LNCaP clone FGC (cell line): ENCODE measurements around the gene NRXN2.

Experiments
- DNase-seq: peaks from one replicate; pipeline ENCODE4 v3.0.0-alpha.2; 2011; ENCODE audit warnings: low read depth
- H3K4me3 ChIP-seq: 2 replicates; pipeline ENCODE4 v1.5.1; 2011; ENCODE audit warnings: mild to moderate bottlenecking, low read depth, low read length, control low read depth
- TF ChIP-seq, protein P1 (sequence below): IDR thresholded peaks from 2 replicates; pipeline ENCODE4 v1.5.1; 2012; ENCODE audit warnings: mild to moderate bottlenecking; ENCODE audit not compliant: control insufficient read depth, insufficient read depth; ENCODE audit errors: extremely low read depth

Gene NRXN2

DNA sequence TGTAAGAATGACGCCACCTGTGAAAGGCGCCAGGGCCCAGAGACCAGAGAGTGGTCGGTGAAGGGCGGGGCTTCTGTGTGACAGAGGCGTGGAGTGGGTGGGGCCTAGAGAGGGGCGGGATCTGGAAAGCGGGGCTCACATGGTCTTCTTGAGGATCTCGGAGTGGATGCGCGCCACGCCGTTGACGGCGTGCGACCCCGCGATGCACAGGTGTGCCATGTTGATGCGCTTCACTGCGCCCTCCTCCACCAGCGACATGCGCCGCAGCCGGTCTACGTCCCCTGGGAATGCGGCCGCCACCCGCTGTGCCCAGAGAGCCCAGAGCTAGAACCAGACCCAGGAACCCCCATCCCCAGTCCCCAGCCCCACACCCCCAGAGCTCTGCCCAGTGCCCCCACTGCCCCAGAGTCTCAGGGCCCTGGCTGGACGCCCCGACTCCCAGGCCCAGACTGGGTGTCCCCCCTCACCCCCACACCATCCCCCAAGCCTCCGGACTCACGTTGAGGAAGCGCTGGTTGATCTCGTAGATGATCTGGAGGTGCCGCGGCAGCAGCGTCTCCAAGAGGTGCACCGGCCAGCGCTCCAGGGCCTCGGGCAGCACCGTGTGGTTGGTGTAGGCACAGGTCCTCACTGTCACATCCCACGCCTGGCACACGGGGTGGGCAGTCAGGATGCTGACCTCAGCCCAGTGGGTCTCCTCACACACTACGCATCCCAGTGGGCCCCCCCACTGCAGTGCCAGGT, 30.6 kb upstream of the NRXN2 start:
- TF ChIP-seq, protein P1, sequence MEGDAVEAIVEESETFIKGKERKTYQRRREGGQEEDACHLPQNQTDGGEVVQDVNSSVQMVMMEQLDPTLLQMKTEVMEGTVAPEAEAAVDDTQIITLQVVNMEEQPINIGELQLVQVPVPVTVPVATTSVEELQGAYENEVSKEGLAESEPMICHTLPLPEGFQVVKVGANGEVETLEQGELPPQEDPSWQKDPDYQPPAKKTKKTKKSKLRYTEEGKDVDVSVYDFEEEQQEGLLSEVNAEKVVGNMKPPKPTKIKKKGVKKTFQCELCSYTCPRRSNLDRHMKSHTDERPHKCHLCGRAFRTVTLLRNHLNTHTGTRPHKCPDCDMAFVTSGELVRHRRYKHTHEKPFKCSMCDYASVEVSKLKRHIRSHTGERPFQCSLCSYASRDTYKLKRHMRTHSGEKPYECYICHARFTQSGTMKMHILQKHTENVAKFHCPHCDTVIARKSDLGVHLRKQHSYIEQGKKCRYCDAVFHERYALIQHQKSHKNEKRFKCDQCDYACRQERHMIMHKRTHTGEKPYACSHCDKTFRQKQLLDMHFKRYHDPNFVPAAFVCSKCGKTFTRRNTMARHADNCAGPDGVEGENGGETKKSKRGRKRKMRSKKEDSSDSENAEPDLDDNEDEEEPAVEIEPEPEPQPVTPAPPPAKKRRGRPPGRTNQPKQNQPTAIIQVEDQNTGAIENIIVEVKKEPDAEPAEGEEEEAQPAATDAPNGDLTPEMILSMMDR: no peak
- H3K4me3 ChIP-seq: no peak overlapping the region
- no peak for DNase-seq

DNA sequence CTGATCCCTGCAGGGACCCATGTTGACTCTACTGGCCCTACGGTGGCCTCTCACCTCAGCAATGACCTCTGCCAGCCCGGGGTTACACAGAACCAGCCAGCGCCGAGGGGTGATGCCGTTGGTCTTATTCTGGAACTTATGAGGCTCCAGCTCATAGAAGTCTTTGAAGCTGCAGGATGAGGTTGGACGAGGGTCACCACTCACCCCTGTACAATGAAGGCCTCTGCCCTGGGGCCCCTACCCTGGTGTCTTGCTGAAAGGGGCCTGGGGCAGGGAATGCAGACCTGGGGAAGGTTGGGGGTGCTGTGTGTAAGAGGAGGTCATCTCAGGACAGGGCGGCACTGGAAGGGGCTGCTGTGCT, 30.0 kb upstream of the NRXN2 start:
- TF ChIP-seq, protein P1: no peak
- no peak for DNase-seq
- H3K4me3 ChIP-seq: no peak overlapping the region

DNA sequence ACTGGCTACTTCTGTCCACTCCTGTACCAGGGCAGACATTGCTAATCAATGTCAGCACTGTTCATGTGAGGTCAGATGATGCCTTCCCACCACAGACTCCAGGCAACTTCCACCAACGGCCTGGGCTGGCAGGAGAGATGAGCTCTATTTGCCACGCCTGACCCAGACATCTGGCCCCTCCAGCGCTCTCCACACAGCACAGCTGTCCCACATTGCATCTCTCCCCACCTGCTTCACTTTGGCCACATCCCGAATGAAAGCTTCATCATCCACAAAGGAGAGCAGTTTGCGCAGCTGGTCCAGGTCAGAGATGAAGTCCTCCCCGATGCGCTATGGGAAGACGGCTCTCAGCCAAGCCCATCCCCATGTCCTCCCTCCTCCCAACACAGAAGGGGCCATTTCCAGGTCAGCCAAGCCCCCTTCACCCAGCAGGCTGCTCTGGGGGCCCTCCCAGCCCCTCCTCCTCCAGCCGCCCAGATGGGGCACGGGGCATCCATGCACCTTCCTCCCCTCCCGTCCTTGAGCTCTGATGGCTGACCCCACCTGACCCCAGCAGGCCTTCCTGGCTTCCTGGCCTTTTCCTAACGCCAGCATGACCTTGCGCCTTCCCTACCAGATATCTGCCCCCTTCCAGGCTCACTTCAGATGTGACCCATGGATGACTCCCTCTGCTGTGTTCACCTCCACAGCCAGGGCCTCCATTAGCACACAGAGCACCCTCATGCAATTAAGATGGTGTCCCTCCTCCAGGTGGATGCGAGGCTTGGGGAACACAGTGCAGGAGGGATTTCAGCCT, 29.4 kb upstream of the NRXN2 start:
- TF ChIP-seq, protein P1: no peak
- no peak for DNase-seq
- H3K4me3 ChIP-seq: no peak overlapping the region

DNA sequence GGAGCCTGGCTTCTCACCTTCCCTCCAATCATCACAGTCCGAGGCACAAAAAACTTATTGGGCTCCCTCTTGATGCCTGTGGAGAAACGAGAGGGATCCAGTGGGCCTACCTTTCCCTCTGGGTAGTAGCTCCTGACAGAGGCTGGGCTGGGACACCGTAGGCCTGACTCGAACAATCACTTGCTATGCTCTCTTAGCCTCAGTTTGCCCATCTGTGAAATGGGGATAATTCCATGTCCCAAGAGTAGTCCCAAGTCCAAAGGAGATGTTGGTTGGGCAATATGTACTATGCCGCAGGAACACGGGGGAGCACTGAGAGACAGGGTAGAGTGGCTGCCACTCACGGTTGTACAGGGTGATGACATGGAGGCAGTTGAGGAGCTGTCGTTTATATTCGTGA, 28.6 kb upstream of the NRXN2 start:
- TF ChIP-seq, protein P1: no peak
- no peak overlapping the region for H3K4me3 ChIP-seq
- DNase-seq: no peak

DNA sequence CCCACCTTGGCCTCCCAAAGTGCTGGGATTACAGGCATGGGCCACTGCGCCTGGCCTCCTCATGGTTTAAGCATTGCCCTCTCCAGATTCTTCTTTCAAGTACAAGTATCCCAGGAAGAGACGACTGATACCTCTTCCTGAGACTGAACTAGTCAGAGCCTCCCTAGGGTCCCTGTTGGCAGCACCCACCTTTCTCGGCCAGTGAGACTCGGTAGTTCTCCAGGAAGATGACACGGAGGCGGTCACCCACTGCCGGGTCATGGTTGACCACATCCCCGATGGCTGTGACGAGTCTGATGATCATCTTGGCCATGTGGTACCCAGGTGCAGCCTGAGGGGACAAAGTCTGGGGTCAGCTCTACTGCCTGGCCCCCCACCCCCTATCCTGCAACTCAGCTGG, 28.1 kb upstream of the NRXN2 start:
- H3K4me3 ChIP-seq: no peak overlapping the region
- DNase-seq: no peak
- TF ChIP-seq, protein P1: no peak

DNA sequence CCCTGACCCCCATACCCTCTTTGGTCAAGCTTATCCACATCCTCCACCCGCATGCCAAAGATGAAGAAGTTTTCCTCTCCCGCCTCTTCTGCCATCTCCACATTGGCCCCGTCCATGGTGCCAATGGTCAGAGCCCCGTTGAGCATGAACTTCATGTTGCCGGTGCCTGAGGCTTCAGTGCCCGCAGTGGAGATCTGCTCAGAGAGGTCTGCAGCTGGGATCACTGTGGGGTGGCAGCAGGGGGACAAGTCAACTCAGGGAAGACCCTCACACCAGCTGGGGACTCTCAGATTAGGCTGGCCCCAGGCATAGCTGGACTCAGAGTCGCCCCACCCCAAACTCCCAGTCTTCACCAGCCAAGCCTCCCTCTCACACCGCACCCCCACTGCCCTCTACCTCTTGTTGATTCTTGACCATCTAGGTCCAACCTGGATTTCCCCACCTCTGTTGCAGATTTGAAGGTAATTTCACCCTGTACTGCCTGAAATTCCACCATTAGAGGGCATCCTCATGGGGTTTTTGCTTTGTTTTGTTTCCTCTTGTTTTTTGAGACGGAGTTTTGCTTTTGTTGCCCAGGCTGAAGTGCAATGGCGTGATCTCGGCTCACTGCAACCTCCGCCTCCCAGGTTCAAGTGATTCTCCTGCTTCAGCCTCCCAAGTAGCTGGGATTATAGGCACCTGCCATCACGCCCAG, 27.5 kb upstream of the NRXN2 start:
- no peak for DNase-seq
- TF ChIP-seq, protein P1: no peak
- no peak overlapping the region for H3K4me3 ChIP-seq
